Kidney (tissue), 14 donors: Measurements from ENCODE around the gene KIAA1671. TPM values are rescaled to one million over a fixed set of nuclear protein-coding genes. Genes with fewer than 3 reads are reported as not detected.

Source experiments
- DNase-seq, 5 donors: peaks; one replicate each; pipeline ENCODE4 v3.0.0-alpha.2; 2013 to 2020
- FAIRE-seq: peaks from 2 replicates; lab custom pipeline; 2012; peaks lifted over from hg19 to GRCh38; lab: Jason Lieb, UNC
- H3K27ac ChIP-seq, 2 donors: one replicate each; pipeline ENCODE4 v1.7.0; 2013; ENCODE audit warnings: low read depth in 2 of 2, low read length in 2 of 2, inconsistent platforms in 1 of 2
- H3K27me3 ChIP-seq: one replicate; pipeline ENCODE4 v1.7.1; 2013; ENCODE audit warnings: low read length, inconsistent platforms; ENCODE audit not compliant: control insufficient read depth, insufficient read depth
- H3K36me3 ChIP-seq, 3 donors: one replicate each; pipeline versions ENCODE4 v1.7.0 to v1.7.1; 2013; ENCODE audit warnings: low read length in 3 of 3, control low read depth in 1 of 3, inconsistent platforms in 1 of 3; ENCODE audit not compliant: insufficient read depth in 3 of 3, control insufficient read depth in 2 of 3
- H3K4me1 ChIP-seq, 3 donors: one replicate each; pipeline versions ENCODE4 v1.7.0 to v1.7.1; 2013; ENCODE audit warnings: low read length in 3 of 3, inconsistent platforms in 1 of 3, low read depth in 1 of 3; ENCODE audit not compliant: control insufficient read depth in 2 of 3, insufficient read depth in 2 of 3
- H3K4me3 ChIP-seq, 3 donors: one replicate each; pipeline versions ENCODE4 v1.7.0 to v1.8.1; 2013; ENCODE audit warnings: low read length in 3 of 3, control low read depth in 1 of 3, inconsistent platforms in 1 of 3
- H3K9ac ChIP-seq, 3 donors: one replicate each; pipeline versions ENCODE4 v1.7.0 to v1.7.1; 2013; ENCODE audit warnings: low read length in 3 of 3, control low read depth in 1 of 3, inconsistent platforms in 1 of 3
- H3K9me3 ChIP-seq, 3 donors: one replicate each; pipeline versions ENCODE4 v1.7.0 to v1.7.1; 2013; ENCODE audit warnings: low read length in 3 of 3, control low read depth in 1 of 3, inconsistent platforms in 1 of 3; ENCODE audit not compliant: control insufficient read depth in 2 of 3, insufficient read depth in 1 of 3
- CTCF ChIP-seq: IDR thresholded peaks from 3 replicates; pipeline ENCODE4 v1.5.1; 2012; ENCODE audit warnings: mild to moderate bottlenecking, moderate library complexity, borderline replicate concordance; ENCODE audit not compliant: insufficient read depth; ENCODE audit errors: extremely low read depth
- intact Hi-C: fragments of 100-400 bp; cut with DNase I; formaldehyde crosslinking; loops from one replicate; pipeline ENCODE4 v1.11.1; 2022
- polyA plus RNA-seq: library from polyadenylated mRNA; stranded (reverse); fragments of 350-450 nt; fragmentation: Illumina TruSeq; extraction: RNeasy Lipid Tissue Mini Kit (QIAGEN cat#74804); gene quantifications from one replicate; pipeline ENCODE4 v1.2.3, GENCODE V29; 2014; ENCODE audit warnings: low read depth, low replicate concordance; ENCODE audit not compliant: insufficient read depth
- total RNA-seq: library from RNA; stranded (reverse); fragmentation: NEBNext Ultra II Directional; extraction: Animal tissue kit (Norgen Biotek cat#: 25700); gene quantifications from one replicate; pipeline ENCODE4 v1.2.1, GENCODE V29; 2021
- donor health status: control.
- donor health status: control.
- donor health status: control.
- donor health status: control.
- donor health status: control.
- donor health status: DM: yes; HTN: yes; CAD: no.
- donor health status: Normal renal cell carcinoma (clear cell type).

The KIAA1671 gene
- total and polyA plus RNA-seq, 2 donors from 2014 or later, result 7.3 to 65.2 TPM

GRCh38 chr22:25123677-25124076, 171.2 kb downstream of the KIAA1671 start:
- no peak for TF ChIP-seq CTCF
- no peak overlapping the region for H3K9ac ChIP-seq
- FAIRE-seq (no peak), DNase-seq (no peak)
- intact Hi-C loops, result no loop called here
- no peaks in the 10 kb centered on the region for H3K9me3 ChIP-seq
- no peak overlapping the region for H3K27ac ChIP-seq
- no peaks in the 10 kb centered on the region for H3K36me3 ChIP-seq
- peaks cover 0 to 35% (median 28%) of the 10 kb centered on the region in 3 donors for H3K4me1 ChIP-seq
- H3K4me3 ChIP-seq, result no peak overlapping the region
- no peaks in the 10 kb centered on the region for H3K27me3 ChIP-seq

- no peaks in the 10 kb centered on the region for H3K9me3 ChIP-seq
- DNase-seq, result no peak
- no peaks in the 10 kb centered on the region for H3K36me3 ChIP-seq
- H3K9ac ChIP-seq, result no peak overlapping the region
- peaks cover 0 to 19% (median 17%) of the 10 kb centered on the region in 3 donors for H3K4me1 ChIP-seq
- no peaks in the 10 kb centered on the region for H3K27me3 ChIP-seq
- FAIRE-seq, result no peak
- TF ChIP-seq CTCF, result no peak
- no peak overlapping the region for H3K27ac ChIP-seq
- intact Hi-C loops, result no loop called here
- no peak overlapping the region for H3K4me3 ChIP-seq
These were observed 173.3 kb downstream of the KIAA1671 start for GRCh38 chr22:25125693-25126357.

GRCh38 chr22:25126510-25126909, 174.0 kb downstream of the KIAA1671 start:
- no peak for TF ChIP-seq CTCF
- H3K36me3 ChIP-seq, result no peaks in the 10 kb centered on the region
- intact Hi-C loops, result no loop called here
- DNase-seq (no peak), FAIRE-seq (no peak)
- no peaks in the 10 kb centered on the region for H3K27me3 ChIP-seq
- H3K4me1 ChIP-seq, result peaks cover 0 to 19% (median 17%) of the 10 kb centered on the region in 3 donors
- no peak overlapping the region for H3K27ac ChIP-seq
- no peaks in the 10 kb centered on the region for H3K9me3 ChIP-seq
- no peak overlapping the region for H3K9ac ChIP-seq
- no peak overlapping the region for H3K4me3 ChIP-seq

GRCh38 chr22:25127318-25127717, 174.8 kb downstream of the KIAA1671 start:
- TF ChIP-seq CTCF, result no peak
- H3K4me1 ChIP-seq, result peaks cover 0 to 15% (median 15%) of the 10 kb centered on the region in 3 donors
- DNase-seq, result peak in 3 of 5 donors; percentile 32 to 86 (median 53)
- H3K36me3 ChIP-seq, result no peaks in the 10 kb centered on the region
- no peaks in the 10 kb centered on the region for H3K27me3 ChIP-seq
- H3K27ac ChIP-seq, result no peak overlapping the region
- no peaks in the 10 kb centered on the region for H3K9me3 ChIP-seq
- no peak overlapping the region for H3K9ac ChIP-seq
- intact Hi-C loops, result no loop called here
- H3K4me3 ChIP-seq, result no peak overlapping the region
- no peak for FAIRE-seq
